Stimulated activated CD4-positive, alpha-beta T cell treated with anti-CD3 and anti-CD28 coated beads, Interleukin-2, amount 100 ng/mL, for 4 hours (primary cell): ENCODE measurements around the gene SRCIN1.
"Not testable (repeated sequence)": the region's sequence is repeated elsewhere in the genome, so short reads cannot be mapped to it uniquely, and the experiment has no call there.

ENCODE experiments used
- DNase-seq: peaks from one replicate; pipeline ENCODE4 v3.0.0-alpha.2; 2020; ENCODE audit warnings: low read depth

SRCIN1 gene

DNA sequence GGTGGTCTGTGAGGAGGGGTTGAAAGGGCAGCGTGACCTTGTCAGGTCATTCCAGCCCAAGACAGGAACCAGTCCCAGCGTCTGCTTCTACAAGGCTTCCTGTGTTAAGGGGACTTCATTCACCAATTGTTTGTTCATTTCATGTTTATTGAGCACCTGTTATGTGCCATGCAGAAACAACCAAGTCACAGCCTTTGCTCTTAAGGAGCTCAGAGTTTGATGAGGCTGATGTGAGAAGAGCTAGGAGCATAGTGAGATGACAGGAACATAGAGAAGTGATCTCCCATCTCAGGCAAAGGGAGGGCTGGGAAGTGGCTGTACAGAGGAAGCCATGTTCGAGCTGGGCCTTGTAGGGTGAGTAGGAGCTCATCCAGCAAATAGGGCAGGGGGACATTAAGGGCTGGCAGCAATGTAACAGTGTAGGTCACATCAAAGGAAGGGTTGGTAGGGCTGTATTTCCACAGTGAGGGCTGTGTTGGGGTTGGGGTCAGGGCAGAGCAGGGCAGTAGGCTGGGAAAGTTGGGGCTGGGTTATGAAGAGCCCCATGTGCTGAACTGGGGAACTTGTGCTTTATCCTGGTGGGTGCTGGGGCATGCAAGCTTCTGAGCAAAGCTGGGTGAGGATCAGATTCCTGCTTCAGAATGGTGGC lies 97.7 kb downstream of the SRCIN1 start:
- DNase-seq = no peak

GRCh38 chr17:38507436-38507835 lies 98.3 kb downstream of the SRCIN1 start:
- no peak for DNase-seq

- DNase-seq = no peak
These were observed 101.5 kb downstream of the SRCIN1 start for GRCh38 chr17:38504216-38504615.

GRCh38 chr17:38503286-38503913 lies 102.4 kb downstream of the SRCIN1 start:
- not testable (repeated sequence) for DNase-seq

DNA sequence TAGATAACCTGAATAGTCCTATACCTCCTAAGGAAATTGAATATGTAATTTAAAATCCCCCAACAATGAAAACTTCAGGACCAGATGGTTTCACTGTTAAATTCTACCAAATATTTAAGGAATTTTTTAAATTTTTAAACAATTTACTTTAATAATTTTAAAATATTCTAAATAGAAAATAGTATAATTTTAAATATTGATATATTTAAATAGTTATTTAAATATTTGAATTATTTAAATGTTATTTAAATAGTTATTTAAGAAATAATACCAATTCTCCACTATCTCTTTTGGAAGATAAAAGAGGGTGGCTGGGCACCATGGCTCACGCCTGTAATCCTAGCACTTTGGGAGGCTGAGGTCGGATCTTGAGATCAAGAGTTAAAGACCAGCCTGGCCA lies 104.0 kb downstream of the SRCIN1 start:
- DNase-seq = not testable (repeated sequence)

- not testable (repeated sequence) for DNase-seq
These were observed 106.5 kb downstream of the SRCIN1 start for GRCh38 chr17:38499230-38499629.

- no peak for DNase-seq
These were observed 107.4 kb downstream of the SRCIN1 start for GRCh38 chr17:38498353-38498752.

GRCh38 chr17:38497656-38498055 lies 108.1 kb downstream of the SRCIN1 start:
- DNase-seq = not testable (repeated sequence)

DNA sequence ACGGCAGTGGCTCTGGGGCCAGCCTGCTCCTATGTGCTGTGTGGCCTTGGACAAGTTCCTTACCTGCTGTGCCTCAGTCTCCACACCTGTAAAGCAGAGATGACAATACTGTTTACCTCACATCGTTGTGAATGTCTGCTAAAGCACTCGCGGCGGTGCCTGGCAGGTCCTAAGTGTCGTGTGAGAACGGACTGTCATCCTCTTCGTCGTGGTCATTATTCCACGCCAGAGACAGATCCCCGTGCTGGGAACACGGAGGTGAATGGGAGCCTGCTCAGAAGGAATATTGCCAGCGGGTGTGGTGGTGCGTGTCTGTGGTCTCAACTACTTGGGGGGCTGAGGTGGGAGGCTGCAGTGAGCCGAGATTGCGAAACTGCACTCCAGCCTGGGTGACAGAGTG lies 111.6 kb downstream of the SRCIN1 start:
- not testable (repeated sequence) for DNase-seq

DNA sequence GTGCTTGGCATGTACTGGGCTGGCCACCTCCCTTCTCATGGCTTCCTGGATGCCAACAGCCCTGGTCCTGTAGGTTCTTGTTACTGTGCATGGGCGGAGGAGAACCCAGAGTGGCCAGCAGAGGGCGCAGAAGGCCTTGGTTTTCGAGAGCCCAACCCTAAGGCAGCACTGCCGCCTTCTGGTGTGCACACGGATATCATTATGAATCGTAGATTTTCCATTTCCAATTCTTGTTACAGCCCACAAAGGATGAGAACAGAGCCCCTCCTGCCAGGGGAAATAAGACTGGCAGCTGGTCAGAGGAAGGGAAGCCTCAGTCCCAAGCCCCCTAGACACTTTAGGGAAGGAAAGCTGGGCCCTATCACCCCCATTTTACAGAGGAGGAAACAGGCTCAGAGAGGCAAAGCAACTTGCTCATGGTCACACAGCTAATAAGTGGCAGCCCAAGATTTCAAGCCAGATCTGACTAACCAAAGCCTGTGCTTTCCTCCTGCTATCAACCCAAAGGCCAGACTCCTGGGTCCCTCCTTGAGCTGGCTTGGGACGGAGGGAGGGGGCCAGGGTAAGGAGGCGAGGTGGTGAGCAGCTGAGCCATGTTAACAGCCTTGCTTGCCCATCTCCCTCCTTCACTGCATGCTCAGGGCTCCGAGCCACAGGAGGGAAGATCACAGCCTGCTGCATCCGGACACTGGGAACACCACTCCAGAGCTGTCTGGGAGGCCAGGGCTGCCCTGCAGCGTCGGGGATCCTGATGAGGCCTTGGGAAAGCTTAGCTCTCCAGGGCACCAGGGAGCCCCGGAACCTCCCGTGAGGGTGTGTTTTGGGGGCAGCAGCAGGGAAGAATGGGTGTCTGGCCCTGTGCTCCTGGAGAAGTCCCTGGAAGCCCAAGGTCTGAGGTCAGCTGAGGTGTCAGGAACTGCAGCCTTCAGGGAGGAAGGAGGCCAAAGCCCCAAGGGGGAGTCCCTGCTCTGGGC lies 113.4 kb downstream of the SRCIN1 start:
- DNase-seq = peak; percentile 85

GRCh38 chr17:38491346-38492066 lies 114.2 kb downstream of the SRCIN1 start:
- DNase-seq = not testable (repeated sequence)

DNA sequence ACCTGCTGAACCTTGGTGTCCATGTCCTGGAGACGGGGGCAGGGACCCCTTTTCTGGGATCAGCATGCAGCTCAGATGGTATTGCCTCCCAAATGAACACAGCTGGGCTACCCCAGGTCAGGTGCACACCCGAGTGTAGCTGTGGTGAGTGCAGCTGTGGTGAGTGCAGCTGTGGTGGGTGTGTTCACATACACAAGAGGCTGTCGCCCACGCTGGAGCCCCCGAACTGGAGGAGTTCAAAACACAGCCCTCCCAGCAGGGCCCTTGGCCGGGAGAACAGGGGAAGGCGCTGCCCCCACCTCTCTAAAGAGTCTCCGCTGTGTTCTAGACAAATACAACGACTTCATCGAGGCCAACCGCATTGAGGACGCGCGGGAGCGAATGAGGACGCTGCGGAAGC lies 116.0 kb downstream of the SRCIN1 start:
- DNase-seq = not testable (repeated sequence)

DNA sequence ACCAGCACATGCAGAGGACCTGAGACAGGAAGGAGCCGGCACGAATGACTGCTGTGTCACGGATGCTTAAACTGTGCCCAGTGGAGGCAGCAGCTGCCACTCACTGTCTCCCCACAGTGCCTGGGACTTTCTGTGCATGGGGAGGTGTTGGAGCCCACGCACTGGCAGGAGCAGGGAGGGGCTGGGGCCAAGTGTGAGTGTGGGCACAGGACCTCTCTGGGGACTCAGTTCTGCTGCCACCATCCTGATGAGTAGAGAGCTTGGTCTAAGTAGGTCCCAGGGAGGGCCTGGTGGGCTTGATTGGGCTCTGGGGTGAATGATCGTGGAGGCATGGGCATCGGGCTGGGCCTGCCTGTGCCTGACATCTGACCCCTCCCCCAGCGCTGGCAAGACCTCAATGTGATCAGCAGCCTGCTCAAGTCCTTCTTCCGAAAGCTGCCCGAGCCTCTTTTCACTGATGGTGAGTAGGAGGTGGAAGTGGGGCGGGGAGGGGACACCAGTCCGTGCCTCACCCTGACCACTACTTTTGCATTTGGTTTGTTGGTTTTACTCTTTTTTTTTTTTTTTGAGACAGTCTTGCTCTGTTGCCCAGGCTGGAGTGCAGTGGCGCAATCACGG lies 120.0 kb downstream of the SRCIN1 start:
- not testable (repeated sequence) for DNase-seq

- no peak for DNase-seq
These were observed 120.6 kb downstream of the SRCIN1 start for GRCh38 chr17:38485146-38485468.

GRCh38 chr17:38484242-38485145 lies 121.3 kb downstream of the SRCIN1 start:
- DNase-seq = peak; percentile 49

- not testable (repeated sequence) for DNase-seq
These were observed 123.1 kb downstream of the SRCIN1 start for GRCh38 chr17:38482700-38483043.

GRCh38 chr17:38482039-38482699 lies 123.6 kb downstream of the SRCIN1 start:
- not testable (repeated sequence) for DNase-seq
